Islet precursor cell (in vitro differentiated cells): ENCODE data around the gene NXPH3.

Source experiments
- DNase-seq: peaks from one replicate; pipeline ENCODE4 v3.0.0-alpha.2; 2018

The NXPH3 gene

GRCh38 chr17:49631496-49631895 is 55.8 kb downstream of the NXPH3 start:
- no peak for DNase-seq
